HepG2 (cell line): Measurements from ENCODE around the gene ELP2. TPM values are rescaled to one million over a fixed set of nuclear protein-coding genes. Genes with fewer than 3 reads are reported as not detected.

Experiments used
- ATAC-seq: fragments of 200-7000 bp; cut with Tn5 transposase; 3 replicates; pipeline ENCODE4 v1.9.1; 2020; ENCODE audit warnings: mild to moderate bottlenecking, moderate library complexity
- BruUV-seq: library from RNA; stranded (reverse); fragments of 400-500 nt; replicated peaks from 2 replicates; lab custom pipeline; 2021; lab: Mats Ljungman, UMichigan
- CTCF ChIA-PET: fragments of 300-600 bp; formaldehyde crosslinking; extraction: SDS; loops from one replicate; lab custom pipeline; 2021; ENCODE audit warnings: low total read pairs, inconsistent platforms, low intra/inter-chr PET ratio; lab: Yijun Ruan, JAX
- POLR2A ChIA-PET: fragments of 350-600 bp; sonication (Branson Sonifier 250); formaldehyde crosslinking; loops from one replicate; lab custom pipeline; 2020; ENCODE audit warnings: antibody characterized with exemption, inconsistent platforms; lab: Yijun Ruan, JAX
- DNase-seq: peaks from one replicate; pipeline ENCODE4 v3.0.0-alpha.2; 2015; ENCODE audit warnings: low spot score
- FAIRE-seq: peaks from 3 replicates; lab custom pipeline; 2011; peaks lifted over from hg19 to GRCh38; lab: Jason Lieb, UNC
- H2AFZ ChIP-seq: one replicate; pipeline ENCODE4 v1.6.1; 2011; ENCODE audit warnings: low read length, inconsistent platforms
- H3K27ac ChIP-seq: fragments of 300-600 bp; 3 replicates; pipeline ENCODE4 v1.8.0; 2011; ENCODE audit warnings: mixed run types, mild to moderate bottlenecking, mixed read lengths, low read length, inconsistent platforms; ENCODE audit not compliant: insufficient read depth; ENCODE audit errors: extremely low read length
- H3K27me3 ChIP-seq, 2 experiments: fragments of 200-600 bp in 1 of 2; 2 replicates in 1 of 2; 3 replicates in 1 of 2; pipeline versions ENCODE4 v1.6.0 to v1.8.0; 2011; ENCODE audit warnings: low read length in 2 of 2, mild to moderate bottlenecking in 2 of 2, moderate library complexity in 2 of 2, inconsistent platforms in 1 of 2; ENCODE audit not compliant: insufficient read depth in 2 of 2, control insufficient read depth in 1 of 2
- H3K36me3 ChIP-seq, 2 experiments: fragments of 200-600 bp in 1 of 2; replicated peaks in 1 of 2; 2 replicates in 1 of 2; 3 replicates in 1 of 2; pipeline versions ENCODE4 v1.5.1 to v1.8.0; 2011; ENCODE audit warnings: low read length in 2 of 2, inconsistent platforms in 1 of 2; ENCODE audit not compliant: insufficient read depth in 2 of 2, control insufficient read depth in 1 of 2
- H3K4me1 ChIP-seq: 2 replicates; pipeline ENCODE4 v1.5.1; 2012; ENCODE audit warnings: low read length, inconsistent platforms; ENCODE audit not compliant: insufficient read depth
- H3K4me2 ChIP-seq: 2 replicates; pipeline ENCODE4 v1.6.0; 2011; ENCODE audit warnings: low read depth, low read length, inconsistent platforms
- H3K4me3 ChIP-seq, 3 experiments: fragments of 200-600 bp in 1 of 3; sonication (generic), shearing (Covaris generic) in 1 of 3; replicated peaks in 1 of 3; 2 replicates each; pipeline ENCODE4 v1.5.1; 2011 to 2016; ENCODE audit warnings: low read length in 3 of 3, inconsistent platforms in 2 of 3, low read depth in 2 of 3, mild to moderate bottlenecking in 2 of 3, control low read depth in 1 of 3, mixed read lengths in 1 of 3; ENCODE audit not compliant: insufficient read depth in 1 of 3
- H3K79me2 ChIP-seq: one replicate; pipeline ENCODE4 v1.6.1; 2011; ENCODE audit warnings: low read length, inconsistent platforms; ENCODE audit not compliant: insufficient read depth
- H3K9ac ChIP-seq: 2 replicates; pipeline ENCODE4 v1.6.0; 2011; ENCODE audit warnings: mild to moderate bottlenecking, low read depth, low read length, inconsistent platforms; ENCODE audit not compliant: insufficient read depth
- H3K9me3 ChIP-seq: 2 replicates; pipeline ENCODE4 v1.5.1; 2012; ENCODE audit warnings: mild to moderate bottlenecking, low read length
- H4K20me1 ChIP-seq: 2 replicates; pipeline ENCODE4 v1.6.0; 2011; ENCODE audit warnings: inconsistent platforms, mild to moderate bottlenecking, low read length, moderate library complexity; ENCODE audit not compliant: insufficient read depth
- EP300 ChIP-seq, 3 experiments: sonication (generic) in 1 of 3; formaldehyde crosslinking in 1 of 3; IDR thresholded peaks; 2 replicates each; pipeline versions ENCODE4 v1.5.1 to v1.6.1; 2011 to 2020; ENCODE audit warnings: low read depth in 2 of 3, low read length in 2 of 3, borderline replicate concordance in 1 of 3, improper control_type of control experiment in 1 of 3, mild to moderate bottlenecking in 1 of 3, missing genetic modification reagents in 1 of 3, moderate library complexity in 1 of 3
- ETV6 ChIP-seq: sonication (generic); formaldehyde crosslinking; conservative IDR thresholded peaks from 2 replicates; pipeline ENCODE4 v1.4.0; 2020; ENCODE audit warnings: missing genetic modification reagents
- HNRNPK ChIP-seq: fragments of 200-400 bp; formaldehyde crosslinking; IDR thresholded peaks from 2 replicates; pipeline ENCODE4 v1.6.1; 2018; ENCODE audit warnings: low read length, low read depth, moderate library complexity, mild to moderate bottlenecking; ENCODE audit not compliant: poor library complexity, severe bottlenecking
- JUND ChIP-seq: sonication (generic); formaldehyde crosslinking; IDR thresholded peaks from 2 replicates; pipeline ENCODE4 v1.8.0; 2022; ENCODE audit warnings: mild to moderate bottlenecking, missing genetic modification reagents
- RBM22 ChIP-seq: fragments of 200-400 bp; formaldehyde crosslinking; optimal IDR thresholded peaks from 2 replicates; pipeline ENCODE3; 2017; ENCODE audit warnings: mild to moderate bottlenecking, low read length, moderate library complexity
- RNF2 ChIP-seq: fragments of 450-650 bp; conservative IDR thresholded peaks from 2 replicates; pipeline ENCODE4 v1.6.1; 2016; ENCODE audit warnings: low read depth
- ZNF446 ChIP-seq: sonication (generic); formaldehyde crosslinking; IDR thresholded peaks from 2 replicates; pipeline ENCODE4 v1.5.0; 2020; ENCODE audit warnings: mild to moderate bottlenecking, missing genetic modification reagents
- ZNF564 ChIP-seq: sonication (generic); formaldehyde crosslinking; IDR thresholded peaks from 2 replicates; pipeline ENCODE4 v1.8.1; 2023; ENCODE audit warnings: mild to moderate bottlenecking, missing genetic modification reagents
- ZNF724P ChIP-seq: sonication (generic); formaldehyde crosslinking; IDR thresholded peaks from 2 replicates; pipeline ENCODE4 v1.8.0; 2022; ENCODE audit warnings: missing genetic modification reagents, borderline replicate concordance
- ZNF749 ChIP-seq: sonication (generic); formaldehyde crosslinking; IDR thresholded peaks from 2 replicates; pipeline ENCODE4 v1.8.0; 2022; ENCODE audit warnings: mild to moderate bottlenecking, missing genetic modification reagents, moderate library complexity, borderline replicate concordance
- in situ Hi-C: cut with HindIII; loops from 2 replicates; pipeline ENCODE4 v1.10.0; 2017; ENCODE audit warnings: low pct_unique_long_range_greater_than_20kb; ENCODE audit not compliant: extremely low pct_ligation_motif_present
- intact Hi-C: fragments of 100-400 bp; cut with micrococcal nuclease; formaldehyde crosslinking; loops from one replicate; pipeline ENCODE4 v1.10.0; 2022; ENCODE audit not compliant: unreplicated experiment
- polyA plus RNA-seq, 8 experiments: library from polyadenylated mRNA; depleted of rRNA in 3 of 8; stranded (reverse) in 7 of 8; unstranded in 1 of 8; fragments of >200 nt; fragmentation: Illumina TruSeq in 4 of 8; extraction: Trizol in 4 of 8; gene quantifications; 2 replicates each; pipeline versions ENCODE4 v1.2.1 to v1.2.3, GENCODE V29; 2011 to 2016; ENCODE audit warnings: low read depth in 4 of 8, missing spikeins in 1 of 8, mixed read lengths in 1 of 8; ENCODE audit not compliant: insufficient read depth in 1 of 8
- total RNA-seq, 5 experiments: library from RNA; depleted of rRNA; stranded (reverse); fragments of >200 nt; fragmentation: Illumina TruSeq; extraction: Trizol; gene quantifications; 2 replicates each; pipeline ENCODE4 v1.2.3, GENCODE V29; 2016; ENCODE audit warnings: low read depth in 1 of 5
- TF ChIP-seq, protein P1 (sequence below), 2 experiments: sonication (generic) in 1 of 2; formaldehyde crosslinking in 1 of 2; IDR thresholded peaks; 2 replicates each; pipeline versions ENCODE4 v1.4.0 to v1.6.1; 2018 to 2020; ENCODE audit warnings: missing genetic modification reagents in 2 of 2, borderline replicate concordance in 1 of 2, low read depth in 1 of 2, mild to moderate bottlenecking in 1 of 2, missing biosample characterization in 1 of 2
- TF ChIP-seq, protein P2 (sequence below), 2 experiments: IDR thresholded peaks; 2 replicates each; pipeline ENCODE4 v1.6.1; 2011 to 2012; ENCODE audit warnings: low read length in 2 of 2, borderline replicate concordance in 1 of 2, low read depth in 1 of 2, mild to moderate bottlenecking in 1 of 2, moderate library complexity in 1 of 2

The ELP2 gene
- total and polyA plus RNA-seq, 2 of the 13 experiments (the other 11 are each of a cell fraction or from before 2014, with no cell fraction given) = 98.7 to 100 TPM

DNA sequence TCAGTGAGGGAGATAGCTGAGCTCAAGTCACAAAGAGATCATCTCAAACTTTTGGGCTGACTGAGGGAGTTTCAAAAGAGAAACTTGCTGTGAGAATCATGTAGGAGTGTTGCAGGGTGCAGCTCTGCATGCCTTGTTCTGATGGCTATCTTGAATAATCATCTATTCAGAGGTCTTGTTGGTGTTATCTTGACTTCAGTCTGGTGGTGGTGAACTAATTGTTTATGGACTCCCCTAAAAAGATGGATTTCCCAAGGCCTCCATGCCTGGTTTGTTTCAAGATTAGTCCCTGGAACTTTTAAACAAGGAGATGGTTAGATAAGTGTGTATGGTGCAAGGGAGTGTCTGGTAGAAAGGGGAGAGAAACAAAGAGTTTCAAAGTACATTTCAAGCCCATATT lies 30.4 kb upstream of the ELP2 start:
- POLR2A ChIA-PET = no interaction called here
- CTCF ChIA-PET = no interaction called here
- ATAC-seq (no peak), DNase-seq (no peak), FAIRE-seq (no peak)
- no TSS peak for BruUV-seq
- Histone ChIP-seq H3K79me2 (no peaks in the 10 kb centered on the region), H3K4me2 (no peak overlapping the region), H4K20me1 (no peaks in the 10 kb centered on the region), H3K27me3 (no peaks in the 10 kb centered on the region), H3K27ac (no peak overlapping the region), H3K9ac (no peak overlapping the region), H2AFZ (no peak overlapping the region), H3K4me1 (no peaks in the 10 kb centered on the region), H3K36me3 (no peaks in the 10 kb centered on the region)
- in situ Hi-C loops = loop anchor here (10.0 kb wide), 2 partner anchors 315 to 475 kb away; no protein-coding TSS in a partner anchor
- intact Hi-C loops = loop anchor here (5.0 kb wide), 1 partner anchor 658 kb away; no protein-coding TSS in a partner anchor
- TF ChIP-seq EP300 (IDR thresholded peaks at IDR 0.05; ENCODE audit: low read depth in 2 of 2, low read length in 2 of 2) = no peak
- TF ChIP-seq EP300 (CRISPR knock-in tag; IDR thresholded peaks at IDR 0.05; ENCODE audit: borderline replicate concordance) = no peak
- no peak for TF ChIP-seq ETV6 (CRISPR knock-in tag)
- no peak for TF ChIP-seq RNF2
- TF ChIP-seq ZNF446 (CRISPR knock-in tag) = no peak
- no peak for TF ChIP-seq RBM22
- TF ChIP-seq, protein P1, sequence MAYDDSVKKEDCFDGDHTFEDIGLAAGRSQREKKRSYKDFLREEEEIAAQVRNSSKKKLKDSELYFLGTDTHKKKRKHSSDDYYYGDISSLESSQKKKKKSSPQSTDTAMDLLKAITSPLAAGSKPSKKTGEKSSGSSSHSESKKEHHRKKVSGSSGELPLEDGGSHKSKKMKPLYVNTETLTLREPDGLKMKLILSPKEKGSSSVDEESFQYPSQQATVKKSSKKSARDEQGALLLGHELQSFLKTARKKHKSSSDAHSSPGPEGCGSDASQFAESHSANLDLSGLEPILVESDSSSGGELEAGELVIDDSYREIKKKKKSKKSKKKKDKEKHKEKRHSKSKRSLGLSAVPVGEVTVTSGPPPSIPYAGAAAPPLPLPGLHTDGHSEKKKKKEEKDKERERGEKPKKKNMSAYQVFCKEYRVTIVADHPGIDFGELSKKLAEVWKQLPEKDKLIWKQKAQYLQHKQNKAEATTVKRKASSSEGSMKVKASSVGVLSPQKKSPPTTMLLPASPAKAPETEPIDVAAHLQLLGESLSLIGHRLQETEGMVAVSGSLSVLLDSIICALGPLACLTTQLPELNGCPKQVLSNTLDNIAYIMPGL (CRISPR knock-in tag; IDR thresholded peaks at IDR 0.05; ENCODE audit: borderline replicate concordance in 1 of 2, low read depth in 1 of 2) = no peak
- TF ChIP-seq HNRNPK = no peak
- no peak for TF ChIP-seq JUND (CRISPR knock-in tag)
- no peak for TF ChIP-seq ZNF749 (CRISPR knock-in tag)
- no peak for TF ChIP-seq ZNF564
- no peak for TF ChIP-seq ZNF724P (CRISPR knock-in tag)
- TF ChIP-seq, protein P2, sequence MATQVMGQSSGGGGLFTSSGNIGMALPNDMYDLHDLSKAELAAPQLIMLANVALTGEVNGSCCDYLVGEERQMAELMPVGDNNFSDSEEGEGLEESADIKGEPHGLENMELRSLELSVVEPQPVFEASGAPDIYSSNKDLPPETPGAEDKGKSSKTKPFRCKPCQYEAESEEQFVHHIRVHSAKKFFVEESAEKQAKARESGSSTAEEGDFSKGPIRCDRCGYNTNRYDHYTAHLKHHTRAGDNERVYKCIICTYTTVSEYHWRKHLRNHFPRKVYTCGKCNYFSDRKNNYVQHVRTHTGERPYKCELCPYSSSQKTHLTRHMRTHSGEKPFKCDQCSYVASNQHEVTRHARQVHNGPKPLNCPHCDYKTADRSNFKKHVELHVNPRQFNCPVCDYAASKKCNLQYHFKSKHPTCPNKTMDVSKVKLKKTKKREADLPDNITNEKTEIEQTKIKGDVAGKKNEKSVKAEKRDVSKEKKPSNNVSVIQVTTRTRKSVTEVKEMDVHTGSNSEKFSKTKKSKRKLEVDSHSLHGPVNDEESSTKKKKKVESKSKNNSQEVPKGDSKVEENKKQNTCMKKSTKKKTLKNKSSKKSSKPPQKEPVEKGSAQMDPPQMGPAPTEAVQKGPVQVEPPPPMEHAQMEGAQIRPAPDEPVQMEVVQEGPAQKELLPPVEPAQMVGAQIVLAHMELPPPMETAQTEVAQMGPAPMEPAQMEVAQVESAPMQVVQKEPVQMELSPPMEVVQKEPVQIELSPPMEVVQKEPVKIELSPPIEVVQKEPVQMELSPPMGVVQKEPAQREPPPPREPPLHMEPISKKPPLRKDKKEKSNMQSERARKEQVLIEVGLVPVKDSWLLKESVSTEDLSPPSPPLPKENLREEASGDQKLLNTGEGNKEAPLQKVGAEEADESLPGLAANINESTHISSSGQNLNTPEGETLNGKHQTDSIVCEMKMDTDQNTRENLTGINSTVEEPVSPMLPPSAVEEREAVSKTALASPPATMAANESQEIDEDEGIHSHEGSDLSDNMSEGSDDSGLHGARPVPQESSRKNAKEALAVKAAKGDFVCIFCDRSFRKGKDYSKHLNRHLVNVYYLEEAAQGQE (IDR thresholded peaks at IDR 0.05; ENCODE audit: borderline replicate concordance in 1 of 2, low read depth in 1 of 2, low read length in 2 of 2) = no peak
- TF ChIP-seq, all 625 proteins: peak for 0
- Histone ChIP-seq H3K4me3 (no peak overlapping the region), H3K9me3 (peaks cover 9% of the 10 kb centered on the region; the same call in 1 of the 2 replicates)
